Measurements from ENCODE around the gene IFNW1.

DNA sequence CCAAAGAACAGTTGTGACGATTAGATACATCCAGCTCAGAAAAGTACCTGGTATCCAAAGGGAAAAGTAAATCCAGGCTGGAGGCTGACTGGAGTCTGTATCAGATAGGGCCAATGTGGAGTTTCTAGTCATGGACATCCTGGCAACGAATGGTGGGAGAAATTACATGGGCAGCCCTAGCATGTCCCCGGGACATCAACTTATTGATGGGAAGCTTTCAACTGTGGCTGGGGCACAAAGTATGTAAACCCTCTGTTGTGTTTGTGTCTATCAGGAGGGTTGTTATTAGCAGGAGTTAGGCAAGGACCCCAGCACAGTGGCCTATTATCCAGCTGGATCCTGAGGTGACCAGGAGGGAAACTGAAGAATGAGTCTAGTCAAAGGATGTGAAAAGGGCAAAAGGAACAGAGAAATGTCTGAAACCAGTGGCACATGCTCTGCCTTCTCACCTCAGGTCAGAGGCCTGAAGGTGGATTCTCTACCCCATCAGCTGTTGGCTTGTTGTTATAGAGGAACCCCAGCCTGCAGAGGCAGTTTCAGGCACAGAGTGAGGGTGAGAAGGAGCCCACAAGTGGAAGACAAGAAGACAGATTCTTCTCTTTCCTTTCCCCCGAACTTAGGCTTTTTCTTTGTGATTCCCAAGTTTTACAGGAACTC lies 19.9 kb downstream of the IFNW1 start:
- TF ChIP-seq, protein P1, sequence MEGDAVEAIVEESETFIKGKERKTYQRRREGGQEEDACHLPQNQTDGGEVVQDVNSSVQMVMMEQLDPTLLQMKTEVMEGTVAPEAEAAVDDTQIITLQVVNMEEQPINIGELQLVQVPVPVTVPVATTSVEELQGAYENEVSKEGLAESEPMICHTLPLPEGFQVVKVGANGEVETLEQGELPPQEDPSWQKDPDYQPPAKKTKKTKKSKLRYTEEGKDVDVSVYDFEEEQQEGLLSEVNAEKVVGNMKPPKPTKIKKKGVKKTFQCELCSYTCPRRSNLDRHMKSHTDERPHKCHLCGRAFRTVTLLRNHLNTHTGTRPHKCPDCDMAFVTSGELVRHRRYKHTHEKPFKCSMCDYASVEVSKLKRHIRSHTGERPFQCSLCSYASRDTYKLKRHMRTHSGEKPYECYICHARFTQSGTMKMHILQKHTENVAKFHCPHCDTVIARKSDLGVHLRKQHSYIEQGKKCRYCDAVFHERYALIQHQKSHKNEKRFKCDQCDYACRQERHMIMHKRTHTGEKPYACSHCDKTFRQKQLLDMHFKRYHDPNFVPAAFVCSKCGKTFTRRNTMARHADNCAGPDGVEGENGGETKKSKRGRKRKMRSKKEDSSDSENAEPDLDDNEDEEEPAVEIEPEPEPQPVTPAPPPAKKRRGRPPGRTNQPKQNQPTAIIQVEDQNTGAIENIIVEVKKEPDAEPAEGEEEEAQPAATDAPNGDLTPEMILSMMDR (IDR thresholded peaks at IDR 0.05; ENCODE audit: low read length), result no peak
- no peak for TF ChIP-seq EZH2 (IDR thresholded peaks at IDR 0.05; ENCODE audit: borderline replicate concordance, low read length)

Data from OCI-LY1 (cell line).